Endothelial cell of umbilical vein (primary cell): ENCODE measurements around the gene FAM193A. TPM values are rescaled to one million over a fixed set of nuclear protein-coding genes. Genes with fewer than 3 reads are reported as not detected.

Experiments
- BruUV-seq: library from RNA; stranded (reverse); fragments of 400-500 nt; replicated peaks from 2 replicates; lab custom pipeline; 2021; lab: Mats Ljungman, UMichigan
- CTCF ChIA-PET: fragments of 300-600, 350-600 bp; sonication (Branson Sonifier 250); formaldehyde crosslinking; loops from one replicate; lab custom pipeline; 2021; ENCODE audit warnings: antibody characterized with exemption, inconsistent platforms; lab: Charles Lee
- POLR2A ChIA-PET: fragments of 300-600, 350-600 bp; sonication (Branson Sonifier 250); formaldehyde crosslinking; loops from one replicate; lab custom pipeline; 2021; ENCODE audit warnings: antibody characterized with exemption, inconsistent platforms; lab: Charles Lee
- DNase-seq: peaks from one replicate; pipeline ENCODE4 v3.0.0-alpha.2; 2011; ENCODE audit warnings: low read depth, low spot score
- FAIRE-seq: peaks from 2 replicates; lab custom pipeline; 2011; peaks lifted over from hg19 to GRCh38; lab: Jason Lieb, UNC
- H2AFZ ChIP-seq: 2 replicates; pipeline ENCODE4 v1.6.0; 2012; ENCODE audit warnings: low read depth, low read length, control low read depth, inconsistent platforms
- H3K27ac ChIP-seq: 2 replicates; pipeline ENCODE4 v1.5.1; 2011; ENCODE audit warnings: low read depth, mild to moderate bottlenecking, control low read depth, low read length, moderate library complexity; ENCODE audit not compliant: insufficient read depth
- H3K27me3 ChIP-seq, 2 experiments: 2 replicates each; pipeline versions ENCODE4 v1.6.0 to v1.6.1; 2011; ENCODE audit warnings: low read length in 2 of 2, mixed read lengths in 1 of 2; ENCODE audit not compliant: control insufficient read depth in 2 of 2, insufficient read depth in 2 of 2
- H3K36me3 ChIP-seq, 2 experiments: 2 replicates in 1 of 2; 3 replicates in 1 of 2; pipeline ENCODE4 v1.5.1; 2011; ENCODE audit warnings: low read length in 2 of 2, mild to moderate bottlenecking in 1 of 2, moderate library complexity in 1 of 2; ENCODE audit not compliant: control insufficient read depth in 2 of 2, insufficient read depth in 2 of 2; ENCODE audit errors: extremely low read depth in 1 of 2
- H3K4me1 ChIP-seq: 3 replicates; pipeline ENCODE4 v1.5.1; 2011; ENCODE audit warnings: mild to moderate bottlenecking, low read length; ENCODE audit not compliant: control insufficient read depth, insufficient read depth; ENCODE audit errors: extremely low read depth
- H3K4me2 ChIP-seq: 2 replicates; pipeline ENCODE4 v1.6.1; 2011; ENCODE audit warnings: low read length, control low read depth, mixed read lengths; ENCODE audit not compliant: insufficient read depth
- H3K4me3 ChIP-seq, 3 experiments: fragments of 200-600 bp in 1 of 3; sonication (generic), shearing (Covaris generic) in 1 of 3; replicated peaks in 1 of 3; 2 replicates each; pipeline ENCODE4 v1.5.1; 2011 to 2016; ENCODE audit warnings: control low read depth in 3 of 3, low read length in 3 of 3, mild to moderate bottlenecking in 2 of 3, inconsistent platforms in 1 of 3, low read depth in 1 of 3, moderate library complexity in 1 of 3; ENCODE audit not compliant: insufficient read depth in 1 of 3
- H3K79me2 ChIP-seq: 2 replicates; pipeline ENCODE4 v1.6.0; 2012; ENCODE audit warnings: low read length, inconsistent platforms; ENCODE audit not compliant: control insufficient read depth, insufficient read depth
- H3K9ac ChIP-seq: replicated peaks from 2 replicates; pipeline ENCODE3; 2011; ENCODE audit warnings: low read length, control low read depth; ENCODE audit not compliant: insufficient read depth; ENCODE audit errors: extremely low read depth
- H3K9me1 ChIP-seq: replicated peaks from 3 replicates; pipeline ENCODE4 v1.6.0; 2011; ENCODE audit warnings: mild to moderate bottlenecking, low read length; ENCODE audit not compliant: control insufficient read depth, insufficient read depth; ENCODE audit errors: extremely low read depth
- H3K9me3 ChIP-seq: replicated peaks from 2 replicates; pipeline ENCODE4 v1.5.1; 2012; ENCODE audit warnings: low read length, inconsistent platforms; ENCODE audit not compliant: control insufficient read depth, insufficient read depth
- H4K20me1 ChIP-seq: replicated peaks from 2 replicates; pipeline ENCODE3; 2011; ENCODE audit warnings: mild to moderate bottlenecking, low read length; ENCODE audit not compliant: control insufficient read depth, insufficient read depth; ENCODE audit errors: extremely low read depth
- CTCF ChIP-seq, 2 donors: IDR thresholded peaks; 1 replicate in 1 of 2; 2 replicates in 1 of 2; pipeline ENCODE4 v1.5.1; 2011; ENCODE audit warnings: low read length in 2 of 2, mild to moderate bottlenecking in 2 of 2, moderate library complexity in 2 of 2, control low read depth in 1 of 2, inconsistent platforms in 1 of 2, low read depth in 1 of 2; ENCODE audit not compliant: insufficient read depth in 1 of 2; ENCODE audit errors: extremely low read depth in 1 of 2
- EZH2 ChIP-seq: IDR thresholded peaks from 2 replicates; pipeline ENCODE4 v1.6.1; 2012; ENCODE audit warnings: borderline replicate concordance, low read depth, mild to moderate bottlenecking, moderate library complexity, low read length, inconsistent platforms; ENCODE audit not compliant: severe bottlenecking
- FOS ChIP-seq: IDR thresholded peaks from 2 replicates; pipeline ENCODE4 v1.6.1; 2011; ENCODE audit warnings: mild to moderate bottlenecking, low read length, moderate library complexity, borderline replicate concordance; ENCODE audit not compliant: insufficient read depth
- GATA2 ChIP-seq: IDR thresholded peaks from 2 replicates; pipeline ENCODE4 v1.7.0; 2011; ENCODE audit warnings: low read depth, mild to moderate bottlenecking, moderate library complexity, mixed read lengths, low read length; ENCODE audit not compliant: insufficient read length, insufficient read depth
- JUN ChIP-seq: IDR thresholded peaks from 2 replicates; pipeline ENCODE4 v1.6.1; 2011; ENCODE audit warnings: borderline replicate concordance, low read depth; ENCODE audit not compliant: insufficient read length, insufficient read depth
- MAX ChIP-seq: IDR thresholded peaks from 2 replicates; pipeline ENCODE4 v1.6.1; 2011; ENCODE audit not compliant: insufficient read depth, insufficient read length
- MYC ChIP-seq: IDR thresholded peaks from one replicate; pipeline ENCODE4 v1.6.1; 2011; ENCODE audit warnings: mild to moderate bottlenecking, low read depth, low read length
- POLR2A ChIP-seq: IDR thresholded peaks from 2 replicates; pipeline ENCODE4 v1.6.1; 2012; ENCODE audit warnings: low read depth, mild to moderate bottlenecking, control low read depth, low read length
- POLR2AphosphoS5 ChIP-seq: IDR thresholded peaks from 2 replicates; pipeline ENCODE4 v1.6.1; 2012; ENCODE audit warnings: low read depth, mild to moderate bottlenecking, control low read depth, low read length, moderate library complexity; ENCODE audit not compliant: insufficient read depth
- dilution Hi-C: fragments of 300-500 bp; cut with MboI; formaldehyde crosslinking; loops from one replicate; pipeline ENCODE4 v1.15.0; 2019; ENCODE audit warnings: low sequenced_read_pairs; ENCODE audit not compliant: extremely low pct_ligation_motif_present
- intact Hi-C: fragments of 100-400 bp; cut with micrococcal nuclease; formaldehyde crosslinking; loops from one replicate; pipeline ENCODE4 v1.10.0; 2022
- polyA plus RNA-seq, 4 experiments: library from polyadenylated mRNA; depleted of rRNA in 3 of 4; stranded (reverse) in 3 of 4; unstranded in 1 of 4; fragments of >200 nt; gene quantifications; 2 replicates each; pipeline versions ENCODE4 v1.2.1 to v1.2.3, GENCODE V29; 2011 to 2012; ENCODE audit warnings: missing spikeins in 1 of 4
- total RNA-seq: library from RNA; stranded (reverse); gene quantifications from 2 replicates; pipeline ENCODE4 v1.2.3, GENCODE V29; 2021

The FAM193A gene
- total and polyA plus RNA-seq, 2 donors (not counting 3 experiments of a cell fraction or from before 2014, with no cell fraction given) = 12.3 to 32.1 TPM

DNA sequence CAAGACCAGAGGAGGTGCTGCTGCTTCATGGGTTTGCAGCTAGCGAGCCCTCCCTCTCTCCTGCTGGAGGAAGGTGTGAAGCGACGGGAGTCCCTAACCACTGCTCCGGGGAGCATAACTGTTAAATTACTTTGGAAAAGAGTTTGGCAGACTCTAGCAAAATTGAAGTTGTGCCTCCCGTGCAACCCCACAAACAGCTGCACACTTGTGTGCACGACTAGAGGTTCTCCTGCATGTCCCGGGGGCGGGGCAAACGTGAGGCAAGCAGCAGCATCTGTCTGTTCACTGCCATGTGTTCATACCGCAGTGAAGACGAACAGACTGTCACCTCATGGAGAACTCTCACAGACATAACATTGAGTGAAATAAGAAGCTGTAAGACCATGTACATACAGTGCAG, 185.1 kb downstream of the FAM193A start:
- Histone ChIP-seq H3K27ac (no peak overlapping the region), H4K20me1 (no peaks in the 10 kb centered on the region), H3K9me3 (no peaks in the 10 kb centered on the region), H2AFZ (no peak overlapping the region), H3K4me1 (no peaks in the 10 kb centered on the region), H3K4me2 (no peak overlapping the region), H3K4me3 (no peak overlapping the region), H3K9me1 (no peaks in the 10 kb centered on the region), H3K9ac (no peak overlapping the region), H3K27me3 (no peaks in the 10 kb centered on the region), H3K79me2 (no peaks in the 10 kb centered on the region), H3K36me3 (peaks cover 2 to 3% of the 10 kb centered on the region in 2 experiments)
- ChIA-PET CTCF (interaction anchor here (1.4 kb wide), 1 partner anchor 8 kb away, joined by 4 read pairs; no protein-coding TSS in a partner anchor), POLR2A (no interaction called here)
- dilution Hi-C loops = no loop called here
- FAIRE-seq (no peak), DNase-seq (no peak)
- no TSS peak for BruUV-seq
- TF ChIP-seq GATA2 (no peak), FOS (no peak), JUN (no peak), EZH2 (no peak), POLR2AphosphoS5 (no peak), MAX (no peak), MYC (no peak), CTCF (IDR thresholded peaks at IDR 0.05; ENCODE audit: extremely low read depth in 1 of 2, insufficient read depth in 1 of 2, low read depth in 1 of 2, low read length in 2 of 2) (no peak), POLR2A (no peak)
- intact Hi-C loops = no loop called here
